ENCODE measurements around the gene FAM136A. TPM values are rescaled to one million over a fixed set of nuclear protein-coding genes. Genes with fewer than 3 reads are reported as not detected.
A peak's percentile ranks its signal among the peaks of the same experiment; 100 is the strongest.
"Not testable (repeated sequence)": the region's sequence is repeated elsewhere in the genome, so short reads cannot be mapped to it uniquely, and the experiment has no call there.

FAM136A gene
- total RNA-seq, 4 donors from 2014 or later = 26.9 to 51.1 (median 39.9) TPM

DNA sequence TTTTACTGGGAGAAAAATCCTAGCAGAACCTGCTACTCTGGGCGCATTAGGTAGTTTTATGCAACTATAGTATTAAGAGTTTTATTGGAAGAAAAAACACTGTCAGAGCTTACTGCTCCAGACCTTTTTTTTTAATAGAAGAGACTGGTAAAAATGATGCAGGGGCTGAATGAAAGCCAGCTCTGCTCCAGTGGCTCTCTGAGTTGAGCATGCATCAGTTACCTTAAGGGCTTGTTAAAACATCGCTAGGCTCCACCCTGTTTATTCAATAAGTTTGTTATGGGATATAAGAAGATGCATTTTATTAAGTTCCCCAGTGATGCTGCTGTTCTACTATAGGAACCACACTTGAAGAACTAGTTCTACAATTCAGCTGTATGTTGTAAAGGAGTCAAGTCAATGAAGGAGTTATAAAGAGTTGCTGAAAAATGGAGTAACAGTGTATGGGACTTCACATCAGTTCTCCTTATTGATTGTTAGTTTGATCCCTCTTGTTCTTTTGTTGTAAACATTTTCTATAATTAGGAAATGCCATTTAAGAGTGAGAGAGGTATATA, 21.5 kb downstream of the FAM136A start:
- intact Hi-C loops (cut with DNase I) = no loop called here
- H3K4me1 ChIP-seq = peaks cover 0 to 13% (median 0%) of the 10 kb centered on the region in 3 donors
- 70 to 73% methylated on average over 2 of the region's 2 CpGs for WGBS, 2 donors
- no peak for DNase-seq
- no peaks in the 10 kb centered on the region for H3K9me3 ChIP-seq
- H3K27ac ChIP-seq = no peak overlapping the region
- H3K4me3 ChIP-seq = no peak overlapping the region
- H3K36me3 ChIP-seq = peaks cover 9 to 100% (median 36%) of the 10 kb centered on the region in 3 donors
- H3K27me3 ChIP-seq = no peaks in the 10 kb centered on the region
- TF ChIP-seq POLR2A (IDR thresholded peaks at IDR 0.05) = no peak
- TF ChIP-seq, protein P1, sequence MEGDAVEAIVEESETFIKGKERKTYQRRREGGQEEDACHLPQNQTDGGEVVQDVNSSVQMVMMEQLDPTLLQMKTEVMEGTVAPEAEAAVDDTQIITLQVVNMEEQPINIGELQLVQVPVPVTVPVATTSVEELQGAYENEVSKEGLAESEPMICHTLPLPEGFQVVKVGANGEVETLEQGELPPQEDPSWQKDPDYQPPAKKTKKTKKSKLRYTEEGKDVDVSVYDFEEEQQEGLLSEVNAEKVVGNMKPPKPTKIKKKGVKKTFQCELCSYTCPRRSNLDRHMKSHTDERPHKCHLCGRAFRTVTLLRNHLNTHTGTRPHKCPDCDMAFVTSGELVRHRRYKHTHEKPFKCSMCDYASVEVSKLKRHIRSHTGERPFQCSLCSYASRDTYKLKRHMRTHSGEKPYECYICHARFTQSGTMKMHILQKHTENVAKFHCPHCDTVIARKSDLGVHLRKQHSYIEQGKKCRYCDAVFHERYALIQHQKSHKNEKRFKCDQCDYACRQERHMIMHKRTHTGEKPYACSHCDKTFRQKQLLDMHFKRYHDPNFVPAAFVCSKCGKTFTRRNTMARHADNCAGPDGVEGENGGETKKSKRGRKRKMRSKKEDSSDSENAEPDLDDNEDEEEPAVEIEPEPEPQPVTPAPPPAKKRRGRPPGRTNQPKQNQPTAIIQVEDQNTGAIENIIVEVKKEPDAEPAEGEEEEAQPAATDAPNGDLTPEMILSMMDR (IDR thresholded peaks at IDR 0.05) = no peak

- DNase-seq = no peak
- H3K9me3 ChIP-seq = no peaks in the 10 kb centered on the region
- no peak overlapping the region for H3K4me3 ChIP-seq
- H3K36me3 ChIP-seq = peaks cover 8 to 65% (median 11%) of the 10 kb centered on the region in 3 donors
- 41 to 61% methylated on average over 3 of the region's 3 CpGs for WGBS, 2 donors
- H3K27ac ChIP-seq = no peak overlapping the region
- no peak for TF ChIP-seq POLR2A (IDR thresholded peaks at IDR 0.05)
- TF ChIP-seq, protein P1 (IDR thresholded peaks at IDR 0.05) = no peak
- H3K4me1 ChIP-seq = no peaks in the 10 kb centered on the region
- intact Hi-C loops (cut with DNase I) = no loop called here
- no peaks in the 10 kb centered on the region for H3K27me3 ChIP-seq
Observed at GRCh38 chr2:70270323-70270722, 31.5 kb downstream of the FAM136A start.

DNA sequence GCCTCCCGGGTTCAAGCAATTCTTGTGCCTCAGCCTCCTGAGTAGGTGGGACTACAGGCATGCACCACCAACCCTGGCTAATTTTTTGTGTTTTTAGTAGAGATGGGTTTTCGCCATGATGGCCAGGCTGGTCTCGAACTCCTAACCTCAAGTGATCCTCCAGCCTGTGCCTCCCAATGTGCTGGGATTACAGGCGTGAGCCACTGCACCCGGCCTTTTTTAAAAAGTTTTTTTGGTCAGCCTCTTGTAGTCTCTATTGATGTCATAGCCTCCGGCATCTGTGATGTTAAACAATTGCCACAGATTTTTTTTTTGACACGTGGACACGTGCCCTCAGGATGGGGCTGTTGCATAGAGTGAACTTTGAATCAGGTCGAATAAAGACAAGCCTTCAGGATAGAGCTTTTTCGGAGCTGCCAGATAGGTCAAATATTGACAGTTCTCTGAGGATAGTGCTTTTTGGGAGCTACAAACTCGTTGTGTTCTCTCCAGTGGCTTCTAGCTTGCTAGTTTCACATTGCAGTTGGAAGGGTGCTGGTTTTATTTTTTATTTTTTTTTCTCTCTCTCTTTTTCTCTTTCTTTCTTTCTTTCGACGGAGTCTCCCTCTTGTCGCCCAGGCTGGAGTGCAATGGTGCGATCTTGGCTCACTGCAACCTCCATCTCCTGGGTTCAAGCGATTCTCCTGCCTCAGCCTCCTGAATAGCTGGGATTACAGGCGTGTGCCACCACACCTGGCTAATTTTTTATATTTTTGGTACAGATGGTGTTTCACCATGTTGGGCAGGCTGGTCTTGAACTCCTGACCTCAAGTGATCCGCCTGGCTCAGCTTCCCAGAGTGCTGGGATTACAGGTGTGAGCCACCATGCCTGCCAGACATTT, 32.2 kb downstream of the FAM136A start:
- intact Hi-C loops (cut with DNase I); DNase-seq; H3K4me1 ChIP-seq; H3K4me3 ChIP-seq; H3K27me3 ChIP-seq; H3K9me3 ChIP-seq; H3K27ac ChIP-seq: not testable (repeated sequence)
- WGBS, 2 donors = 89 to 94% methylated on average over 18 of the region's 18 CpGs
- peaks cover 6 to 65% (median 6%) of the 10 kb centered on the region in 3 donors for H3K36me3 ChIP-seq

DNA sequence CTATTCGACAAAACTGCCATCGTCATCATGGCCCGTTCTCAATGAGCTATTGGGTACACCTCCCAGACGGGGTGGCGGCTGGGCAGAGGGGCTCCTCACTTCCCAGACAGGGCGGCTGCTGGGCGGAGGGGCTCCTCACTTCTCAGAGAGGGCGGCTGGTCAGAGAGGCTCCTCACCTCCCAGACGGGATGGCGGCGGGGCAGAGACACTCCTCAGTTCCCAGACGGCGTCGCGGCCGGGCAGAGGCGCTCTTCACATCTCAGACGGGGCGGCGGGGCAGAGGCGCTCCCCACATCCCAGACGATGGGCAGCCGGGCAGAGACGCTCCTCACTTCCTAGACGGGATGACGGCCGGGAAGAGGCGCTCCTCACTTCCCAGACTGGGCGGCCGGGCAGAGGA, 34.9 kb downstream of the FAM136A start:
- H3K27me3 ChIP-seq; H3K27ac ChIP-seq; DNase-seq; H3K9me3 ChIP-seq; intact Hi-C loops (cut with DNase I); H3K4me1 ChIP-seq; H3K4me3 ChIP-seq: not testable (repeated sequence)
- 90% methylated on average over 2 of the region's 30 CpGs for WGBS, 2 donors
- H3K36me3 ChIP-seq = peaks cover 6 to 88% (median 16%) of the 10 kb centered on the region in 3 donors

DNA sequence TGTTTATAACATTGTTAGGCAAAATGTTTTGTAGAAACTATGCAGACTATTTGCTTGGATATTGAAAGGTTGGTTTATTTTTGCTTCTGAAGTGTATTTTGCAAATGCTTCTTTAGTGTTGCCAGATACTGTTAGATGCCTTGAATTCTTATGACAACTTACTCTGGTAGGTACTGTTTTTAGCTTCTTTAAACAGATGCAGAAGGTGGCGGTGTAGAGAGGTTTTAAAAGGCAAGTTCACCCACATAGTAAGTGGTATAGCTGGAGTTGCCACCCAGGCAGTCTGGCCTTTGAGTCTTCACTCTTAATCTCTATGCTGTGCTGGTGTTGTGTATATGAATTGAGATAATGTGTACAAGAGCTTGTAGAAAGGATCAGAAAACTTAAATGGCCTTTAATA, 40.4 kb downstream of the FAM136A start:
- no peak for DNase-seq
- H3K9me3 ChIP-seq = no peaks in the 10 kb centered on the region
- H3K4me3 ChIP-seq = no peak overlapping the region
- H3K27me3 ChIP-seq = no peaks in the 10 kb centered on the region
- peaks cover 7 to 52% (median 24%) of the 10 kb centered on the region in 3 donors for H3K4me1 ChIP-seq
- H3K36me3 ChIP-seq = peaks cover 6 to 74% (median 16%) of the 10 kb centered on the region in 3 donors
- H3K27ac ChIP-seq = peak overlapping the region in 2 of 4 donors; percentile 94 to 95
- no peak for TF ChIP-seq POLR2A (IDR thresholded peaks at IDR 0.05)
- TF ChIP-seq, protein P1 (IDR thresholded peaks at IDR 0.05) = no peak
- intact Hi-C loops (cut with DNase I) = no loop called here
- WGBS, 2 donors = 50 to 75% methylated on average over 1 of the region's 1 CpG

- DNase-seq = no peak
- WGBS, 2 donors = 3 to 5% methylated on average over 7 to 9 of the region's 12 CpGs
Observed at GRCh38 chr2:70258532-70258875, 43.4 kb downstream of the FAM136A start.

More at GRCh38 chr2:70258532-70258875, 43.4 kb downstream of the FAM136A start:
- intact Hi-C loops (cut with DNase I) = no loop called here
- peaks cover 7 to 52% (median 24%) of the 10 kb centered on the region in 3 donors for H3K4me1 ChIP-seq
- H3K36me3 ChIP-seq = peaks cover 0 to 44% (median 3%) of the 10 kb centered on the region in 3 donors
- H3K27me3 ChIP-seq = no peaks in the 10 kb centered on the region
- TF ChIP-seq, protein P1 (IDR thresholded peaks at IDR 0.05) = no peak
- no peak for TF ChIP-seq POLR2A (IDR thresholded peaks at IDR 0.05)
- no peaks in the 10 kb centered on the region for H3K9me3 ChIP-seq
- peak overlapping the region; percentile 87 to 95 (median 92) for H3K27ac ChIP-seq
- H3K4me3 ChIP-seq = peak overlapping the region; percentile 64 to 98 (median 76)
